DND-41 (cell line): ENCODE data around the gene CACNA2D3.

Experiments used
- CTCF ChIP-seq: IDR thresholded peaks from 2 replicates; pipeline ENCODE4 v1.5.1; 2012; ENCODE audit warnings: borderline replicate concordance, low read length, moderate library complexity, mild to moderate bottlenecking; ENCODE audit not compliant: poor library complexity, severe bottlenecking; ENCODE audit errors: extremely low read depth
- EZH2 ChIP-seq: IDR thresholded peaks from 3 replicates; pipeline ENCODE4 v1.6.1; 2012; ENCODE audit warnings: borderline replicate concordance, low read depth, mild to moderate bottlenecking, moderate library complexity, low read length, inconsistent platforms; ENCODE audit not compliant: severe bottlenecking

DNA sequence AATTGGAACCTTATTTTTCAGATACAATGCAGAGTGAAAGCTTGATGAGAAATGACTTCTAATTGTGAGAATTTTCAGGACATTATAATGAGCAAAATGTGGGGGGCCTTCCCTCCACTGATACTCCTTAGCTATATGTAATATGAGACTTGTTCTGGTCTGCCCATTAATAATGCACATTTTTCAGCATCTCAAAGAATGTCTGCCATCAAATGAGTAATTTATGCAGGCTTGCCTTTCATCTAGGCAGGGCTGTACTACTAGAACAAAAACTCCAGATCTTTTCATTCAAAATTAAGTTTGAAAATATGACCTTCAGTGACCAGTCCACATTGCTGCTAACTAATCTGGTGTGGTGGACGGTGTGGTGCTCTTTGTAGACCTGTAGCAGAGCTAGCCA lies 678.1 kb downstream of the CACNA2D3 start:
- TF ChIP-seq EZH2 (no peak), CTCF (no peak)
